Heart left ventricle (tissue), 16 donors: ENCODE measurements around the gene BCL2L1. TPM values are rescaled to one million over a fixed set of nuclear protein-coding genes. Genes with fewer than 3 reads are reported as not detected.

Experiments used
- ATAC-seq, 4 donors: fragments of 200-7000 bp; cut with Tn5 transposase; one replicate each; pipeline ENCODE4 v1.9.1; 2020 to 2022; ENCODE audit warnings: moderate library complexity in 4 of 4, mild to moderate bottlenecking in 3 of 4, moderate number of reproducible peaks in 1 of 4
- DNase-seq, 5 donors: peaks; one replicate each; pipeline ENCODE4 v3.0.0-alpha.2; 2020
- H3K27ac ChIP-seq, 12 donors: fragments of 200-600 bp; sonication (generic) in 4 of 12; one replicate each; pipeline versions ENCODE4 v1.5.0 to v1.8.0; 2016 to 2022; ENCODE audit warnings: mild to moderate bottlenecking in 2 of 12
- H3K27me3 ChIP-seq, 9 donors: fragments of 200-600 bp; sonication (generic) in 2 of 9; one replicate each; pipeline versions ENCODE4 v1.5.1 to v1.8.0; 2016 to 2022; ENCODE audit warnings: mild to moderate bottlenecking in 3 of 9
- H3K36me3 ChIP-seq, 9 donors: fragments of 200-600 bp; sonication (generic) in 2 of 9; one replicate each; pipeline versions ENCODE4 v1.5.0 to v1.8.0; 2018 to 2022; ENCODE audit warnings: mild to moderate bottlenecking in 2 of 9
- H3K4me1 ChIP-seq, 12 donors: fragments of 200-600 bp; sonication (generic) in 4 of 12; one replicate each; pipeline versions ENCODE4 v1.5.0 to v1.8.0; 2016 to 2022; ENCODE audit warnings: mild to moderate bottlenecking in 3 of 12
- H3K4me3 ChIP-seq, 12 donors: fragments of 200-600 bp; sonication (generic) in 4 of 12; one replicate each; pipeline versions ENCODE4 v1.5.0 to v1.8.0; 2017 to 2022; ENCODE audit warnings: mild to moderate bottlenecking in 9 of 12, moderate library complexity in 4 of 12
- H3K9me3 ChIP-seq, 12 donors: fragments of 200-600 bp; sonication (generic) in 4 of 12; one replicate each; pipeline versions ENCODE4 v1.5.0 to v1.8.0; 2016 to 2022; ENCODE audit warnings: mild to moderate bottlenecking in 1 of 12
- CTCF ChIP-seq, 12 donors: fragments of 200-600 bp; sonication (generic) in 4 of 12; IDR thresholded peaks; one replicate each; pipeline versions ENCODE4 v1.5.0 to v1.8.0; 2018 to 2022; ENCODE audit warnings: antibody characterized with exemption in 12 of 12, mild to moderate bottlenecking in 5 of 12
- POLR2A ChIP-seq, 2 donors: fragments of 450-650 bp; IDR thresholded peaks; one replicate each; pipeline ENCODE4 v1.6.1; 2017; ENCODE audit warnings: antibody characterized with exemption in 2 of 2, mild to moderate bottlenecking in 2 of 2, moderate library complexity in 2 of 2
- WGBS, 4 donors: extraction: QIAGEN DNeasy Blood & Tissue Kit in 2 of 4; methylation state at CpG; one replicate each; pipeline versions ENCODE4 v1.1.5 to v1.1.7; 2013 to 2018; 5-methylcytosine and 5-hydroxymethylcytosine counted together
- intact Hi-C, 10 donors: fragments of 100-400 bp; cut with DNase I; formaldehyde crosslinking; loops; one replicate each; pipeline versions ENCODE4 v1.11.1 to v1.14.2; 2022
- polyA plus RNA-seq, 2 donors: library from polyadenylated mRNA; stranded (reverse); fragments of 200-250 nt; gene quantifications; one replicate each; pipeline ENCODE4 v1.2.3, GENCODE V29; 2013
- total RNA-seq, 9 donors: library from RNA; depleted of rRNA in 2 of 9; stranded (reverse); fragments of >200 nt in 2 of 9; fragmentation: NEBNext Ultra II Directional in 3 of 9; extraction: Animal tissue kit (Norgen Biotek cat#: 25700) in 3 of 9; gene quantifications; one replicate each; pipeline versions ENCODE4 v1.1.0 to v1.2.4, GENCODE V29; 2016 to 2023
- donor health status: ischemic (EF 13 %, LVEDD 7.1; RV severe dilation, severe dysfunction).
- donor health status: healthy with polysubstance abuse.
- donor health status: DM: no; HTN: yes; CAD: no.
- donor health status: DM: no; HTN: no; CAD: no.
- donor health status: ischemic (EF 25% LVEDD 6.9; RV normal size, moderate dysfunction).
- donor health status: ischemic (EF 25% LVEDD 5.7; RV mildly dilated, moderate dysfunction).
- donor health status: healthy.
- donor health status: DM: yes; HTN: yes; CAD: no.
- donor health status: ischemic (EF 35%, LVEDD 5.7; RV mildly dilated, moderate dysfunction).
- donor health status: nonischemic (EF 11% LVEDD 7.7; RV severe dilation, severe dysfunction).
- donor health status: DM: yes; HTN: yes; CAD: no.
- donor health status: PGD.
- donor health status: ischemic (EF 29% LVEDD 5.4; RV normal size, mild dysfunction).
- donor health status: nonischemic (EF 23%, LVEDD 6.1; RV moderate dilation, normal function).

BCL2L1 gene
- total and polyA plus RNA-seq, 11 donors = 32.2 to 217 (median 62.6) TPM

- Histone ChIP-seq H3K4me1 (peaks cover 0 to 73% (median 46%) of the 10 kb centered on the region in 12 donors), H3K36me3 (peaks cover 0 to 78% (median 30%) of the 10 kb centered on the region in 9 donors), H3K9me3 (no peaks in the 10 kb centered on the region), H3K4me3 (no peak overlapping the region), H3K27me3 (no peaks in the 10 kb centered on the region), H3K27ac (peak overlapping the region in 1 of 12 donors; percentile 40)
- DNase-seq = no peak
- intact Hi-C loops = no loop called here
- no peak for ATAC-seq
- TF ChIP-seq CTCF (IDR thresholded peaks at IDR 0.05) (no peak), POLR2A (IDR thresholded peaks at IDR 0.05) (no peak)
- WGBS, 4 donors = 83 to 91% (median 87%) methylated on average over 5 of the region's 5 CpGs
Observed at GRCh38 chr20:31689141-31689540, 33.5 kb downstream of the BCL2L1 start.

- Histone ChIP-seq H3K36me3 (peaks cover 0 to 80% (median 32%) of the 10 kb centered on the region in 9 donors), H3K9me3 (no peaks in the 10 kb centered on the region), H3K4me1 (peaks cover 3 to 74% (median 42%) of the 10 kb centered on the region in 12 donors), H3K27ac (peak overlapping the region in 1 of 12 donors; percentile 8), H3K27me3 (no peaks in the 10 kb centered on the region), H3K4me3 (no peak overlapping the region)
- intact Hi-C loops = no loop called here
- WGBS, 4 donors = 93 to 100% (median 97%) methylated on average over 3 of the region's 3 CpGs
- DNase-seq (no peak), ATAC-seq (no peak)
- TF ChIP-seq CTCF (IDR thresholded peaks at IDR 0.05) = no peak
- TF ChIP-seq POLR2A (IDR thresholded peaks at IDR 0.05) = no peak
Observed at GRCh38 chr20:31687777-31688176, 34.9 kb downstream of the BCL2L1 start.

- no peaks in the 10 kb centered on the region for H3K27me3 ChIP-seq
- peak overlapping the region in 8 of 12 donors; percentile 4 to 58 (median 32) for H3K27ac ChIP-seq
- H3K4me3 ChIP-seq = no peak overlapping the region
- no peak for ATAC-seq
- H3K9me3 ChIP-seq = no peaks in the 10 kb centered on the region
- H3K4me1 ChIP-seq = peaks cover 5 to 77% (median 47%) of the 10 kb centered on the region in 12 donors
- peaks cover 0 to 74% (median 27%) of the 10 kb centered on the region in 9 donors for H3K36me3 ChIP-seq
- WGBS, 4 donors = 87 to 95% (median 90%) methylated on average over 2 of the region's 2 CpGs
- DNase-seq = no peak
- intact Hi-C loops = no loop called here
- TF ChIP-seq POLR2A (IDR thresholded peaks at IDR 0.05) = no peak
- no peak for TF ChIP-seq CTCF (IDR thresholded peaks at IDR 0.05)
Observed at GRCh38 chr20:31685853-31686643, 36.6 kb downstream of the BCL2L1 start.

- Histone ChIP-seq H3K4me1 (peaks cover 5 to 78% (median 55%) of the 10 kb centered on the region in 12 donors), H3K36me3 (peaks cover 0 to 74% (median 30%) of the 10 kb centered on the region in 9 donors), H3K4me3 (no peak overlapping the region), H3K9me3 (no peaks in the 10 kb centered on the region), H3K27me3 (no peaks in the 10 kb centered on the region), H3K27ac (peak overlapping the region in 3 of 12 donors; percentile 23 to 58 (median 51))
- TF ChIP-seq POLR2A (IDR thresholded peaks at IDR 0.05) (no peak), CTCF (IDR thresholded peaks at IDR 0.05) (no peak)
- ATAC-seq = peak in 1 of 4 donors; percentile 14
- intact Hi-C loops = no loop called here
- 69 to 79% (median 74%) methylated on average over 11 of the region's 11 CpGs for WGBS, 4 donors
- no peak for DNase-seq
Observed at GRCh38 chr20:31684153-31685015, 38.3 kb downstream of the BCL2L1 start.
